Measurements from ENCODE around the gene NOL6.
"Not testable (repeated sequence)": the region's sequence is repeated elsewhere in the genome, so short reads cannot be mapped to it uniquely, and the experiment has no call there.

GRCh38 chr9:33424043-33424442 is 49.7 kb downstream of the NOL6 start:
- not testable (repeated sequence) for TF ChIP-seq TAF1, POLR2A, POLR2AphosphoS5, POU2F2 (IDR thresholded peaks at IDR 0.05; ENCODE audit: low read depth, low read length)
